ENCODE measurements around the gene FBXW7. TPM values are rescaled to one million over a fixed set of nuclear protein-coding genes. Genes with fewer than 3 reads are reported as not detected.

FBXW7 gene
- total RNA-seq, 2 donors from 2014 or later: 37.4 to 39.6 TPM

GRCh38 chr4:152277333-152277732 lies 258.6 kb downstream of the FBXW7 start:
- Mint-ChIP-seq H3K27me3 (no peaks in the 10 kb centered on the region), H3K9me3 (no peaks in the 10 kb centered on the region), H3K4me1 (peaks cover 13% of the 10 kb centered on the region), H3K36me3 (ENCODE audit: low read depth) (no peaks in the 10 kb centered on the region), H3K4me3 (no peak overlapping the region), H3K27ac (no peak overlapping the region)
- ATAC-seq (replicated peaks): no peak

- Mint-ChIP-seq H3K9me3 (no peaks in the 10 kb centered on the region), H3K4me3 (no peak overlapping the region), H3K27me3 (no peaks in the 10 kb centered on the region), H3K36me3 (ENCODE audit: low read depth) (no peaks in the 10 kb centered on the region), H3K4me1 (peaks cover 5% of the 10 kb centered on the region), H3K27ac (no peak overlapping the region)
- ATAC-seq (replicated peaks): no peak
Measured at GRCh38 chr4:152273343-152273742, 262.5 kb downstream of the FBXW7 start.

Other genes with a start within 250 kb of the FBXW7 start
- 10 to 100 TPM in 1 of 2 donors, 1 to 10 TPM in 1; 8.6 to 18.0 TPM for gene TMEM154, start 143.9 kb upstream of the FBXW7 start, total RNA-seq
- gene TIGD4, start 243.6 kb upstream of the FBXW7 start, total RNA-seq: under 1 TPM in 1 of 2 donors, not detected in 1; 0.21 TPM
- 10 to 100 TPM; 11.4 to 14.0 TPM for gene ARFIP1, start 243.9 kb upstream of the FBXW7 start, total RNA-seq